ENCODE results near the gene PCP4.

The PCP4 gene

GRCh38 chr21:39927304-39927886, 60.2 kb downstream of the PCP4 start:
- no peak for DNase-seq

GRCh38 chr21:39932335-39932734, 65.1 kb downstream of the PCP4 start:
- no peak for DNase-seq

GRCh38 chr21:39934895-39935294, 67.7 kb downstream of the PCP4 start:
- no peak for DNase-seq

- DNase-seq, result no peak
Measured at GRCh38 chr21:39935716-39936115, 68.5 kb downstream of the PCP4 start.

GRCh38 chr21:39938086-39938625, 70.9 kb downstream of the PCP4 start:
- no peak for DNase-seq

GRCh38 chr21:39946199-39946598, 79.0 kb downstream of the PCP4 start:
- no peak for DNase-seq

GRCh38 chr21:39947031-39947430, 79.8 kb downstream of the PCP4 start:
- no peak for DNase-seq

GRCh38 chr21:39951183-39952101, 84.2 kb downstream of the PCP4 start:
- no peak for DNase-seq

GRCh38 chr21:39952265-39952664, 85.0 kb downstream of the PCP4 start:
- no peak for DNase-seq

GRCh38 chr21:39954570-39954969, 87.3 kb downstream of the PCP4 start:
- no peak for DNase-seq

- no peak for DNase-seq
Measured at GRCh38 chr21:39955326-39955725, 88.1 kb downstream of the PCP4 start.

- DNase-seq, result no peak
Measured at GRCh38 chr21:39956586-39956985, 89.3 kb downstream of the PCP4 start.

GRCh38 chr21:39958731-39959130, 91.5 kb downstream of the PCP4 start:
- no peak for DNase-seq

- no peak for DNase-seq
Measured at GRCh38 chr21:39961251-39961650, 94.0 kb downstream of the PCP4 start.

GRCh38 chr21:39965026-39965425, 97.8 kb downstream of the PCP4 start:
- no peak for DNase-seq

GRCh38 chr21:39966786-39967185, 99.5 kb downstream of the PCP4 start:
- no peak for DNase-seq

- DNase-seq, result no peak
Measured at GRCh38 chr21:39968010-39968409, 100.8 kb downstream of the PCP4 start.

GRCh38 chr21:39969691-39970364, 102.6 kb downstream of the PCP4 start:
- DNase-seq, result no peak

GRCh38 chr21:39971956-39972355, 104.7 kb downstream of the PCP4 start:
- DNase-seq, result no peak

GRCh38 chr21:39972471-39972870, 105.2 kb downstream of the PCP4 start:
- DNase-seq, result no peak

GRCh38 chr21:39972976-39973770, 105.9 kb downstream of the PCP4 start:
- DNase-seq, result no peak

GRCh38 chr21:39976800-39977199, 109.6 kb downstream of the PCP4 start:
- DNase-seq, result no peak

Measured in NCI-H187 treated with DMSO at 0.1 percent for 48 hours (cell line).